HCT116 (cell line): ENCODE results near the gene NPAS4.

Source experiments
- CTCF ChIP-seq, 3 experiments: fragments of 200-600 bp in 1 of 3; sonication (generic) in 1 of 3; IDR thresholded peaks in 2 of 3; conservative IDR thresholded peaks in 1 of 3; 2 replicates each; pipeline ENCODE4 v1.5.1; 2012 to 2017; ENCODE audit warnings: low read depth in 2 of 3, low read length in 2 of 3, antibody characterized with exemption in 1 of 3, borderline replicate concordance in 1 of 3, control low read depth in 1 of 3, mild to moderate bottlenecking in 1 of 3, mixed read lengths in 1 of 3, mixed run types in 1 of 3, moderate library complexity in 1 of 3; ENCODE audit not compliant: insufficient read depth in 1 of 3
- EZH2 ChIP-seq: fragments of 200-600 bp; sonication (generic); IDR thresholded peaks from 2 replicates; pipeline ENCODE4 v1.6.1; 2017; ENCODE audit warnings: antibody characterized with exemption, mixed run types
- EZH2phosphoT487 ChIP-seq: fragments of 200-600 bp; IDR thresholded peaks from 2 replicates; pipeline ENCODE4 v1.6.1; 2018; ENCODE audit warnings: antibody characterized with exemption, borderline replicate concordance
- POLR2A ChIP-seq: IDR thresholded peaks from 2 replicates; pipeline ENCODE4 v1.7.0; 2011; ENCODE audit warnings: borderline replicate concordance; ENCODE audit not compliant: insufficient read depth, insufficient read length; ENCODE audit errors: extremely low read depth
- POLR2AphosphoS5 ChIP-seq: IDR thresholded peaks from 2 replicates; pipeline ENCODE4 v1.6.1; 2011; ENCODE audit warnings: mild to moderate bottlenecking, low read depth, low read length, moderate library complexity
- ZNF274 ChIP-seq: fragments of 200-500 bp; sonication (Bioruptor generic); IDR thresholded peaks from 2 replicates; pipeline ENCODE4 v1.6.1; 2014; ENCODE audit warnings: mild to moderate bottlenecking, low read depth, low read length, inconsistent platforms
- TF ChIP-seq, protein P1 (sequence below): IDR thresholded peaks from 2 replicates; pipeline ENCODE4 v1.6.1; 2011; ENCODE audit warnings: mild to moderate bottlenecking, low read length, moderate library complexity; ENCODE audit not compliant: insufficient replicate concordance; ENCODE audit errors: extremely low read depth
- TF ChIP-seq, protein P2 (sequence below): IDR thresholded peaks from 2 replicates; pipeline ENCODE4 v1.6.1; 2012

DNA sequence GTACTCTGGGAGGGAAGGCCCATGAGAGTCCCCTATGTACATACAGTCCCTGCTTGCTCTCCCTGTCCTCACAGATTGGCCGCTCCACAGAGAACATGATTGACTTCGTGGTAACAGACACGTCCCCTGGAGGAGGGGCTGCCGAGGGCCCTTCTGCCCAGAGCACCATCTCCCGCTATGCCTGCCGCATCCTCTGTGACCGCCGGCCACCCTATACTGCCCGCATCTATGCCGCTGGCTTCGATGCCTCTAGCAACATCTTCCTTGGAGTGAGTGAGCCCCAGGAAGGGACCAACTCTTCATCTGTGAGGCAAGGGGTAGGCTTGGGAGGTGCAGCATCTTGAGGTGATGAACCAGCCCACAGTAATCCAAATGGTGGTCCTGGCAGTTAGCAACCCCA, 52.3 kb downstream of the NPAS4 start:
- TF ChIP-seq POLR2AphosphoS5 = no peak
- TF ChIP-seq EZH2 = no peak
- TF ChIP-seq CTCF (IDR thresholded peaks at IDR 0.05 in 2 of 3, conservative IDR thresholded peaks at IDR 0.05 in 1 of 3; ENCODE audit: borderline replicate concordance in 1 of 3, insufficient read depth in 1 of 3, low read depth in 2 of 3, low read length in 2 of 3) = no peak
- no peak for TF ChIP-seq ZNF274
- TF ChIP-seq EZH2phosphoT487 = no peak
- TF ChIP-seq POLR2A = no peak
- TF ChIP-seq, protein P1, sequence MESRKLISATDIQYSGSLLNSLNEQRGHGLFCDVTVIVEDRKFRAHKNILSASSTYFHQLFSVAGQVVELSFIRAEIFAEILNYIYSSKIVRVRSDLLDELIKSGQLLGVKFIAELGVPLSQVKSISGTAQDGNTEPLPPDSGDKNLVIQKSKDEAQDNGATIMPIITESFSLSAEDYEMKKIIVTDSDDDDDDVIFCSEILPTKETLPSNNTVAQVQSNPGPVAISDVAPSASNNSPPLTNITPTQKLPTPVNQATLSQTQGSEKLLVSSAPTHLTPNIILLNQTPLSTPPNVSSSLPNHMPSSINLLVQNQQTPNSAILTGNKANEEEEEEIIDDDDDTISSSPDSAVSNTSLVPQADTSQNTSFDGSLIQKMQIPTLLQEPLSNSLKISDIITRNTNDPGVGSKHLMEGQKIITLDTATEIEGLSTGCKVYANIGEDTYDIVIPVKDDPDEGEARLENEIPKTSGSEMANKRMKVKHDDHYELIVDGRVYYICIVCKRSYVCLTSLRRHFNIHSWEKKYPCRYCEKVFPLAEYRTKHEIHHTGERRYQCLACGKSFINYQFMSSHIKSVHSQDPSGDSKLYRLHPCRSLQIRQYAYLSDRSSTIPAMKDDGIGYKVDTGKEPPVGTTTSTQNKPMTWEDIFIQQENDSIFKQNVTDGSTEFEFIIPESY = no peak
- TF ChIP-seq, protein P2, sequence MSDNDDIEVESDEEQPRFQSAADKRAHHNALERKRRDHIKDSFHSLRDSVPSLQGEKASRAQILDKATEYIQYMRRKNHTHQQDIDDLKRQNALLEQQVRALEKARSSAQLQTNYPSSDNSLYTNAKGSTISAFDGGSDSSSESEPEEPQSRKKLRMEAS = no peak
